ENCODE measurements around the gene GATAD2A.
"Not testable (repeated sequence)": the region's sequence is repeated elsewhere in the genome, so short reads cannot be mapped to it uniquely, and the experiment has no call there.

GATAD2A gene

DNA sequence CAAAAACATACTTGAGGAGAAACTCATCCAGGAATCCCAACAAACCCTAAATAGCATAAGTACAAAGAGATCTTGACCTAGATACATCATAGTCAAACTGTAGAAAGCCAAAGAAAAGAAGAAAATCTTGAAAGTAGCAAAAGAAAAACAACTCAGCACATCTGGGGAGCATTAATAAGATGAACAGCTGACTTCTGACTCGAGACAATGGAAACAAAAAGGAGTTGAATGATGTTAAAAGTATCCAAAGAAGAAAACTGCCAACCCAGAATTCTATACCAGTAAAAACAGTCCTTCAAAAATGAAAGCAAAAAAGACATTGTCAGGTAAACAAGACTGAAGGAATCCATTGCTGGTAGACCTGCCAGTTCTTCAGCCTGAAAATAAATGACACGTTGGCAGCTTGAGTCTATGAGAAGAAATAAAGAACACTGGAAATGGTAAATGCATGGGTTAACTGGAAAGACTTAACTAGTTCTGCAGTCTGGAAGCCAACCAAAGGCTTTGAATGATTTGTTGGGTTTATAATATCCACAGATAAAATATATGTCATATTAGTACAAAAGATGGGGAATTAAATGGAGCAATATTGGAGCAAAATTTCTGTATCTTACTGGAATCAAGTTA is 63.1 kb downstream of the GATAD2A start:
- DNase-seq = peak; percentile 39

DNA sequence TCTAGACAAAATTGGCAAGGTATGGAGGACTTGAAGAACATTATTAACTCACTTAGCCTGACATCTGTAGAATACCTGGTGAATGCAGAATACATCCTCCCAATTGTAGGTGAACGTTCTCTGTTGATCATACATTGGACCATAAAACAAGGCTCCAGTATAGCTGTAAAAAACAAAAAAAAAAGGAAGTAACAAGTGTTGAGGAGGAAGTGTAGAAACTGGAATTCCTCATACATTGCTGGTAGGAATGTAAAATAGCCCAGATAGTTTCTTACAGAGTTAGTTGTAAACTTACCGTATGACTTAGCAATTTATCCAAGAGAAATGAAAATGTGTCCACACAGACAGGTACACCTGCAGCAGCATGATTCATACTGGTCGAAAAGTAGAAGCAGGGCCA is 65.1 kb downstream of the GATAD2A start:
- no peak for DNase-seq

DNA sequence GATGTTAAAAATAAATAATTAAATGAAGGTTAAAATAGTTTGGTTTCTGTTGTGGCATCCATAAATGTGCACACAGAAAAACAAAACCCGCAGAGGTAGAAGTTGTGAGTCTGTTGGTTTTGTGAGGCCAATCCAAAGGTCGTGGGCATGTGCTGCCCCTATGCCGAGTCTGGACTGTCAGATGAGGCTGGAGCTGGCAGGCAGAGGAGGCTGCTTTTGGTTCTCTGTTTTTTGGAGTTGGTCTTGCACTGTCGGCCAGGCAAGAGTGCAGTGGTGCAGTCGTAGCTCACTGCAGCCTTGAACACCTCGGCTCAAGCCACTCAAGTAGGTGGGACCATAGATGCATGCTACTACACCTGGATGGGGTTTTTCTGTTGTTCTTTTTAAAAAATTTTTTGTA is 66.2 kb downstream of the GATAD2A start:
- no peak for DNase-seq

DNA sequence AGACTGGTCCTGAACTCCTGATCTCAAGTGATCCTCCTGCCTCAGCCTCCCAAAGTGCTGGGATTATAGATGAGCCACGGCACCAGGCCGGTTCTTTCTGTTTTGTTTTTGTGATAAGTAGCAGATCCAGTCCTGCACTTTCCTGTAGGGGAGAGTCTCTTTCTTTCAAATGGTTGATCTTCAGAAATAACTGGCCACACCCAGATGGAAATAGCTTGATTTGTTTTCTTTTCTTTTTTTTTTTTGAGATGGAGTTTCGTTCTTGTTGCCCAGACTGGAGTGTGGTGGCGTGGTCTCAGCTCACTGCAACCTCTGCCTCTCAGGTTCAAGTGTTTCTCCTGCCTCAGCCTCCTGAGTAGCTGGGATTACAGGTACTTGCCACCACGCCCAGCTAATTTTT is 66.6 kb downstream of the GATAD2A start:
- DNase-seq = not testable (repeated sequence)

DNA sequence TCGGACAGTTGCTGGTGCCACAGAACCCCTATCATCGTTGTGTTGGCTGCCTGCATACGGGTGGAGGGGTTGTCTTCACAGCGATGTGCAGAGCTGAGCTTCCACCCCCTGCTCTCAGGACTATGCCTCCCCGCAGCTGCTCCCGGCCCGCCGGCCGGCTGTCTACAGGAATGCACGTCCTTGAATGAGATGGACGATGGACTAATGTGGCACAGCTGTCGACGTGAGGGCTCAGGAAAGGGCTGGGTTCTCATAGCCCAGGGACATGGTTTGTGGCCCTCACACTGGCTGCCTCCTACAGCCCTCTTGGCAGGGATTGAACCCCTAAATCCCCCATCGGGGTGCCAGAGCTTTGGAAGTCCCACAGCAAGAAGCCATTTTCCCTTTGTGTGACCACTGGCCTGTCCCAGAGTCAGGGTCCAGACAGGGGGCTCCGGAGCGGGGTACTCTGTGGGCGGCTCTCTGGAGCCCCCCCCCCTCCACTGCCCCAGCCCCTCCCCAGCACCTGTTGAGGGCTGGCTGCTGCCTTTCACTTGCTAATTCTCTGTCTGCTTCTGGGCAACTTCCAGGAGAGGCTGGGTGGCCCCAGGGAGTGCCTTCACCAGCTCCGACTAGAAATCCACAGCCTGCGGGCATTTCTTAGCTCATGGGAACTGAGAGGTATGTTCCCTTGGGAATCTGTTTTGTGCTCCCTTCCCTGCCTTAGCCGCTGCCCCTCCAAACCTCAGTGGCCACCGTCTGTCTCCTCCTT is 69.7 kb downstream of the GATAD2A start:
- no peak for DNase-seq

DNA sequence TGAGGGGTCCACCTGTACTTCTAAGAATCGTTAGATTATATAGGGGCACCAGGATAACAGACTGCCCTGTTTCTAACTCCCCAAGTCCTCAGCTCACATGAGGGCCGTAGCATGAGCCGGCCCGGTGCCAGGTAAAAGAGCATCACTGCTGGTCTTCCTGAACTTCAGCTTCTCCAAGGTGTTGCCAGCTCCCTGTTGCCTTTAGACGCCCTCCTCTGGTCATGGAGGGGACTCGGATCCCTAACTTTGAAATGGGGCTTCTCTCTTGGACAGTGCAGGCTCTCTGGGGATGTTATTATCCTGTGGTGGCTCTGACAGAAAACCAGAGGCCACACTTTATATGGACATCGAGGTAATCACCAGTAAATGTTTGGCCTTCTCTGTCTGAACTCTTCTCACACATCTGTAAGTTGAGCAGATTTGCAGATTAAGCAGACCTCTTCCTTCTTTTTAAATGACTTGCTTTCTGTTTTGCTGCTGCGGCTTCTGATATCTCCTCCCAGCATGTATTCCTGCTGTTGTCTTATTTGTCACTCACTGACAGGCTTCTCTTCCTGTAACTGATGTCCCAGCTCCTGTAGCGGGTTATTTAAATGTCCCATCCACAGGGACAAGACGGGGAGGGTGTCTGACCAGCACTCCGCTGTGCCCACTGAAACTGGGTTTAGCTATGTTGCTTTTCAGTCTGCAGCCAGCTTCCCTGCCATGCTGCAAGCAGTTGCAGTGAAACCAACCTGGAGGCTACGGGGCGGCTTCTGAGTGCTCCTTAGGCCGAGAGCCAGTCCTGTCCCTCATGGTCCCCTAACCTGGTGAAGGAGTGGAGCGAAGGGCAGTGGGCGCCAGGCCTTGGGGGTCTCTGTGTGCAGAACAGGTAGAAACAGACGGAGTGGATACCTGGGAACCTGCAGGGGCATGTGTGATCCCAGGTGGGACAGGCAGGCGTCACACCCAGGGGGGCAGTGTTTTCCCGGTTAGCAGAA is 70.7 kb downstream of the GATAD2A start:
- peak; percentile 75 for DNase-seq

DNA sequence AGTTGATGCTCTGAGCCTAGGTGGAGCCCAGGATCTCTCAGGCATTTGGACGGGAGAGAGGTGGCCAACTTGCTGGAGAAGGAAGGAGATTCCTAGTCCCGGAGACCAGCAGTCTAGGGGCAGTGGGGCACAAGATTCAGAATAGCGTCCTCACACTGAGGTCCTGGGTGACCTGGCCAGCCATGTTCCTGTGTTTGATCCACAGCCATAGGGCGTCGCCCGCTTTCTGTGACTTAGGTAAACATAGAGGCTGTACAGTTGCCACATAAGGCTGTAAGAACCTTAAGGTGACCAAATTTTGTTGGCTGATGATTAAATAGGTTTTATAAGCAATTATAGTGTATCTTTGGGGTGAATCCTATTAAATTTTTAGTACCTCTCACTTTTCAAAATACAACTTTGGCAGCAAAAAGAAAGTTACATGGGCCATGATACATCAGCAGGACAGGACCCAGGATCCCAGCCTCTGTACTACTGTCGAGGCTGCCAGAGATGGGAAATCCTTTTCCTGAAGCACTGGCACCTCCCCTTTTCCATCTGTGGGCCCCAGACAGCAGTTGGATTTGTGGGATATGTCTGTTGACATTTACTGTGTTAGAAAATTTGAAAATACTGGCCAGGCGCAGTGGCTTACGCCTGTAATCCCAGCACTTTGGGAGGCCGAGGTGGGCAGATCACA is 72.4 kb downstream of the GATAD2A start:
- no peak for DNase-seq

DNA sequence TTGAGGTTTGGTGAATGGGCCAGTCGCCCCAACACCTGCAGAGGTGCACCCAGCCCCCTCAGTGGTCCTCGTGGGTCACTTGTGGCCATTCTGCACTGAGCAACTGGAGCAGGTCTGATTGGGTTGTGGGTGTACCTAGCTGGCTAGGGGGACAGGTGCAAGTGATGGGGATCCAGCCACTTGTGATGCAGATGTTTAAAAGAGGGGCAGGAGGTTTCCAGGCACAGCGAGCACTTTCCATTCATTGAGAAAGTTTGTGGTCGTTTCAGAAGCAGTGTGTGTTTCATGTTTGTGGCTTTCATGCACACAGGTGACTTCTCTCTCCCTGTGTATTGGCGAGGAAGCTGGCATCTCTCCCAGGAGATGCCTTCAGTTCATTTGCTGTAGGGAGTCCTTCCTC is 75.2 kb downstream of the GATAD2A start:
- DNase-seq = no peak

DNA sequence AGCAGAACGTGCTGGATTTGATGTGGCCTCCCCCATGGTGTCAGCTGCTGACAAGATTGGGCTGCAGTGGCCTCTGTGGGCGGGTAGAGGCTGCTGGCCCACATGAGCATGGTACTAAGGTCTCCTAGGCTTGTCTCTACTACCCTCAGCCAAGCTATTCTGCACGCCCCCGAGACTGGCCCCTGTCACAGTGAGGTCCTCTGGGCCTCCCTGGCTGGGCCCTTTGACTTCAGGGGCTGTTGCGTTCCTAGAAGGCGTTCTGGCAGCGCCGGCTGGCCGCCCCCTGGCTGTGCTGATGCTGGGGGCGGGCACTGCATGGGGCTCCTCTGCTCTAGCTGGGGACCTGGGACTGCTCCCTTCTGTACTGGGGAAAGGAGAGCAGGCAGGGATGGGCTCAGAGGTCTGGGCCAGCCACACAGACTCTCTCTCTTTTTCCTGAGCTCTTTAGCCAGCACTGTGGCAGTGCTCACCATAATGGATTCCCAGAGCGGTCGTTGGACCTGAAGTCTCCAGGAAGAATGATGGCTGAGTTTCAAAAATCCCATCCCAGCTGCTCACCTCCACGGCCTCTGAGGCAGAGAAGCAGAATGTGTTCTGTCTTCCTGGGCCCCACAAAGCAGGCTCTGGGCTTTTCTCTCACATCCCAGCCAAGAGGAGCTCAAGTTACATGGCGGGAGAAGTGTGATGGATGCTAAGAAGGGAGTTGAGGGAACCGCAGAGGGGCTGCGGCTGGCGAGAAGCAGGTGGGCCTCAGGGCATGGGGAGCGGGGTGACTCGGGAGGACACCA is 77.5 kb downstream of the GATAD2A start:
- DNase-seq = no peak

DNA sequence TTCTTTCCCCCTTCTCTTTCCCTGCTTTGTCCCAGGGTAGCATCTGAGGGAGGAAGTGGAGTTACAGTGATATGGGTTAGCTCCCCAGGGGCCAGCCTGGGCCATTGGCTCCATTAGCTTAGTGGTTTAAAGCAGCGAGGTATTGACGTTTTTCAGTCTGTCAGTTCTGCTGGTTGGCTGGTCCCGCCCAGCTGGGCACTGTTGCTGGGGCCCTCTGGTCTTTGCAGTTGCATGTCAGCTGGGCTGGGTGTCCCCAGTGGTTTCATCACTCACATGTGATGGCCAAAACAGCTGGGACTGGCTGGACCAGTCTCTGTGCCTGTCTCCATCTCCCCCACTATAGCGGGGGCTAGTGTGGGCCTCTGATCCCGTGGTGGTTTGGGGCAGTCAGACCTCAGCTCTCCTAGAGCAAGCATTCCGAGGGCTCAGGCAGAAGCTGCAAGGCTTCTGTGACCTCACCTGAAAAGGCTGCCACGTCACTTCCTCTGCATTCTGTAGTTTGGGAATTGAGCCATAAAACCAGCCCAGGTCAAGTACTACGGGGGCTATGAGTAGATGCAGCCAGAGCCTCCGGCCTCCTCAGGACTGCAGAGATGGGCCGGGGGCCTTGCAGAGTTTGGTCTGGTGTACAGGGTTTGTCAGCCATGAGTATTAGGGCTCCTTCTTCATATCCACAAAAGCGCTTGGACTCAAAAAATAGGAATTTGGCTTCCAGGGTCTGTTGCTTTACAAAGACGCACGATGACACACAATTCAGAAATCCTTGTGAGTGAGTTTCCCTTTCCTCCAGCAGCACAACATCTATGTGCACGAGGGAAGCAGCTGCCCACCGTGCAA is 79.9 kb downstream of the GATAD2A start:
- no peak for DNase-seq

DNA sequence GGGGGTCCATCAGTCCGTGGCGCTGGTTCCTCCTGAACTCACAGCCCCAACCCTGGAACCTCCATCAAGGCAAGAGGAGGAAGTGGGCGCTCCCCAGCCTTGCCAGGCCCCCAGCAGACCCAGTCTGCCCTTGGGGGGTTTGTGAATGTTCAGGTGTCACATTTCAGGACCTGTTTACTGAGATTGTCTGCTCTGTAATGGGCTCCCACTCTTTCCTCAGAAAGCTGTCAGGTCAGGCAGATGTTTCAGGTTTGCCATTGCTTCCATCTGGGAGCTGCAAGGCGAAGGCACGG is 80.5 kb downstream of the GATAD2A start:
- DNase-seq = no peak

DNA sequence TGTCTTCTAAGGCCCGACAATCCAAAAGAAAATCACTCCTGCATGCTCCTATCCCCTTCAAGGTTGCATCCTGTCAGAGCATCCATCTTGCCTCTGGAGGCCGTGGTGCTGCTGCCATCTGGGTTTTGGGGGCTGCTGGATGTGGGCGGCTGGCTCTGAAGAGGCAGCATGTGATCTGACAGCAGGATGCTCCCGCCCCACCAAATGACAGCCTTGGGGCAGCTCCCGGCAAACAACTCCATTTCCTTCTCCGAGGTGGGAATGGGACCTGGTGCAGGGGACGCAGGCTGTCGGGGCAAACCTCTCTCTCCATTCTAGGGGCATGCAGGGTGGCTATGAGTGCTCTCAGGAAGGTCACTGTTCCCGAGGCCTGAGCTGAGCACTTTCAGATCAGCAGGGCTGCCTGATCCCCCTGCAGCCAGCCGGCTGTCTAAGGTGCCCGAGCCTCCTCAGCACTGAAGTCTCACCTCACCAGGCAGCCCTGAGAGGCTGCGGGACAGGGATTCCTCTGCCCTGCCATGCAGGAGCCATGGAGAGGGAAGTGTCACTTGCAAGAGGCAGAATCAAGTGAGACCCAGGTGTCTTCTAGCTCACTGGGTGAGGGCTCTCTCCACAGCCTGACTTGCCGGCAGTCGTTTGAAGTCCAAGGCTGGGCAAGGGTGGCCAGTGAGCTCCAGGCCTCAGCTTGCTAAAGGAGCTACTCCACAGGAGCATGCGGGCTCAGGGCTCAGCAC is 81.0 kb downstream of the GATAD2A start:
- no peak for DNase-seq

DNA sequence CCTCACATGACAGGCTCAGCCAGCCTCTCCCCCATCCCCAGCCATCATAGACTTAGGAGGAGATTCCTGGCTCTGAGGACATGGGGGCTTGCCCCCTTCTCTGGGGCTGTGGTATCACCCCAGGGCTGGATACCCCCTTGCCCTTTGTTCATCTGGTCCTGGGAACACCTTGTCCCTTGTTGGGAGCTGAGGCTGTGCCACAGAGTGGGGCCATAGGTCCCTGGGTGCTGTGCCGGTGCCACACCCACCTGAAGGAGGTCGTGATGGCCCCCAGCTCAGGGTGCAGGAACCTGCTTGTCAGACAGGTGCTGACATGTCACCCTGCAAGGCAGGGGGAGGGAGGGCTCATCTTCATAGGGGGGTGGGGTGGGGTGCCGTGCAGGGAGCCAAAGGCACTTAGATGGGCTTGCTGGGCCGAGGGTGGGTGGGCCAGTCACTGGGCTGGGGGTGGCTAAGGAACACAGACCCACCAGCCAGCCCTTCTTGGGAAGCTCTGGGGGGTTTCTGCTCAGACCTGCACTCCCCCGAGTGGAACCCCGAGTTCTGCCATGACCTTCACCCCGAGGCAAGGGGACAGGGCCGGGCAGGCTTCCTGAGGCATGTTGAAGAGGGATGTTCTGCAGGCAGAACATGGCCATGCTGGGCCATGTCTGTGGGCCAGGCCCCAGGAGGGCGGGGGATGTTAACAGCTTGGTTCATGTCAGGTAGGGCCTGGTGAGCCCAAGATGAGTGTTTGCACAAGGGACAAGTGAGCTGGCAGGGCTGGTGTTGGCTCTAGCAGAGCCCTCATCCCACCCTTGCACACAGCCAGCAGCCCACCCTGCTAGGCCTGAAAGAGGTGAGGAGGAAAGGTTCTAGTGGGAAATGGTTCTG is 81.8 kb downstream of the GATAD2A start:
- no peak for DNase-seq

DNA sequence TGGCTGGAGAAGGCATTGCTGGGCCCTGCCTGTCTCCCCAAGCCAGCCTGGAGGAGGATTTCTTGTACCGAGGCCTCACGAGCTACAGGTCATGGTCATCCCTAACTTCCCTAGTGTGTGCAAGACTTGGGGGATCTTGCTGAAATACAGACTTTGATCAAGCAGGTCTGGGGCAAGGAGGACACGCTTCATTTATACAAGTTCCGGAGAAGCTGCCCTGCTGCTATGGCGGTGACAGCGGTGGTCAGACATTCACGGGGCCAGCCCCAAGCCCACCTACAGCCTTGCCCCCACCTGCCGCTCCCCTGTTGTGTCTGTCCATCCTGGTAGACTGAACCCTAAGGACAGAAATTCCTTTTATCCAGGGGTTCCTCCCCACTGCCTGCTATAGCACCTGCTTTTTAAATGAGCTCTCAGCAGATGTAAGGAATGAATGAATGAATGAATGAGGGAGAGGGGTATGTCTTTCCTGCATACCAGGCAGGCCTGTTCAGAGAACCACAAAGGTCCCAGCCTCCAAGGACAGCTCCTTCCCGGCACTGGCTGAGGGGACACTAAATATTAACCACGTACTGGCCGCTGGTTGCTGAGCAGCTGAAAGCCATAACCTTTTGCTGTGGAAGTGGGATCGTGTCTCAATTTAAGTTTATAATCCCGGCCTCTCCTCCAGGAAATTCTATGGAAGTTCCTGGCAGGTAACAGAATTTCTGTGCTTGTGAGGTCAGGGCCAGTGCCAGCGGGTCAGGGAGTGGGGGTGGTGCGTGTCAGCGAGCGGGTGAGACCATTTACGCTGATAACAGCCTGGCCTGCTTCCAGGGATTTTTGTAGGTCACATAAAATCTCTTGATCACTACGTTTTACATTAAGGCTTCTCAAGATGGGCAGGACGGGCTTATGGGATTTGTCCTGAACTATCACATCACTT is 82.7 kb downstream of the GATAD2A start:
- DNase-seq = peak; percentile 80

DNA sequence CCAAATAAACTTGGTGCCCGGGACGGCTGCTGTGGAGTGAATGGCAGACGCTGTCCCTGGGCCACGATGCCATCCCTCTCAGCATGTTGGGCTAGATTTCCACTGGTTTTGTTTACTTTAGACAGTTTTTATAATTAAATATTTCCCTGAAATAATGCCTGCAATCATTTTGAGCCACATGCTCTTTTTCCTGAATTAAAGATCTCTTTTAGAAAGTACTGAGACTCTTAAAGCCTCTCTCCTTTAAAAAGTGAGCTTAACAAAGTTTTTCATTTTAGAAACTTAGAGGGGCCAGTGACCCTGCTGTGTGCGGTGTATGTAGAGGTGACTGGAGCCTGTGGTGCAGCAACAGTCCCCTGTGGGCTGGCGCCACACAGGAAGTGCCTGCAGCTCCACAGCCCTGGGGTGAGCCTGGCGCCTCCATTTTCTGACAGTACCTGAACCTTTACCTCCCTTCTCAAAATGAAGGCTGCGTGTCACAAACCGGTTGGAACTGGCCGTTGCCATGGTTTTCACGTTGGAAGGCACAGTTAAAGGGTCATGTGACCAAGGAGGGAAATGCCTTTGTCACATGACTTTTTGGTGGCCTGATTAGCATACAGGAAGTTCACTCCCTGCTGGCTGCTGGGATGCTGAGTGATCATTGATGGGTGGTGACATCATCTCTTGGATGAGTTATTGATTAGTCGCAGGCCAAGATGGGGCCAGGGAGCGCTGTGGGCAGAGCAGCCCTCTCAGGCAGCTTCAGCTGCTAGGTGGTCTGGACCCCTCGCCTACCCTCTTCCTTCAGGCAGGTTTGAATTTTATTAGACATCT is 83.6 kb downstream of the GATAD2A start:
- peak; percentile 97 for DNase-seq

DNA sequence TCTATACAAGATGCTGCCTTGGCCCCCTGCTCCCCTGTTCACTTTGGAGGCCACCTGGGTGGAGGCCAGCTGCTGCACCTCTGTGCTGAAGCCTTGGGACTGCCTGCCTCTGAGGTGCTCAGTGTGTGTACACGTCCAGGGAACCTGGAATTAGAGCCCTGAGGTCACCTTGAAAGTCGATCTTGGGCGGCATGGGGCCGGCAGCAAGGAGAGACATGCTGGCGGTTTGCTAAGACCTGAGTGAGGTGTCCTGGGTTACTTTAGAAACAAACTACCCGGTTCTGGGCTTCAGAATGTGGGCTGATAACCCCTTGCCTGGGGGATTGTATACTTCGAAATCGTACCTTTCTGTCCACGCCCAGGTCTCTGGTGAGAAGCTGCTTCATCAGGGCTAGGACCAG is 84.3 kb downstream of the GATAD2A start:
- no peak for DNase-seq

DNA sequence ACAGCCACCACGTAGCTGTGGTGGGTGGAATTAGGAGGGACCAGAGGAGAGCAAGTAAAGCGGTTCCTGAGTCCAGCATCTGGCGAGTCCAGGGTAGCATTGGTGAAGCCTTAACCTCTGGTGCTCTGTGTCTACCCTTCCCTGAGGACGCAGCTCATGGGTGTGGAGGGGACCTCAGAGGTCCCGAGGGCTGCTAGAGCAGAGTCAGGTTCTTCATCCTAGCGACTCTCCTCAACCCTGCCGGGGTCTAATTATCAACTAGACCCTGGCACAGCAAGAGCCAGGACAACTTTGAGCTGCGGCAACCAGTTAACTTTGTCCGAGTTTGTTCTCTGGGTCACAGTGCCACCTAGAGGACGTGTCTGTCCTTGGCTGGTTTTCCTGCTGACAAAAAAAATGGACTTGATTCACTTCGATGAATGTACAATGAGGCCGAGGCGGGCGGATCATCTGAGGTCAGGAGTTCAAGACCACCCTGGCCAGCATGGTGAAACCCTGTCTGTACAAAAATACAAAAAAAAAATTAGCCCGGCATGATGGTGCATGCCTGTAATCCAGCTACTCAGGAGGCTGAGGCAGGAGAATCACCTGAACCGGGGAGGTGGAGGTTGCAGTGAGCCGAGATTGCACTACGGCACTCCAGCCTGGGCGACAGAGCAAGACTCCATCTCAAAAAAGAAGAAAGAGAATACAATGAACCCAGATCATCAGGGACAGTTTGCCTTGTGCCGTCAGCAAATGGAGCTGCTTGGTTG is 84.9 kb downstream of the GATAD2A start:
- DNase-seq = peak; percentile 93
